ENCODE results near the gene LPXN. TPM values are rescaled to one million over a fixed set of nuclear protein-coding genes. Genes with fewer than 3 reads are reported as not detected.

Gene LPXN
- total and polyA plus RNA-seq, 7 donors: 0.73 to 4.7 (median 2.8) TPM

GRCh38 chr11:58509748-58510147 lies 65.9 kb downstream of the LPXN start:
- H3K9me3 ChIP-seq: no peaks in the 10 kb centered on the region
- no peak for TF ChIP-seq CTCF (IDR thresholded peaks at IDR 0.05)
- no peaks in the 10 kb centered on the region for H3K27me3 ChIP-seq (ENCODE audit: insufficient read depth in 3 of 3, low read length in 2 of 3)
- intact Hi-C loops (cut with DNase I): loop anchor here (5.0 to 10.0 kb wide), 2 partner anchors 685 to 707 kb away; no protein-coding TSS in a partner anchor
- no peak overlapping the region for H3K4me3 ChIP-seq
- 68 to 92% (median 77%) methylated on average over 1 of the region's 1 CpG for WGBS, 3 donors
- no peaks in the 10 kb centered on the region for H3K4me1 ChIP-seq
- no peaks in the 10 kb centered on the region for H3K36me3 ChIP-seq (ENCODE audit: insufficient read depth in 1 of 2, low read depth in 1 of 2)
- H3K27ac ChIP-seq: no peak overlapping the region
- ATAC-seq (no peak), DNase-seq (no peak)

GRCh38 chr11:58508814-58509213 lies 66.8 kb downstream of the LPXN start:
- H3K27ac ChIP-seq: no peak overlapping the region
- H3K27me3 ChIP-seq (ENCODE audit: insufficient read depth in 3 of 3, low read length in 2 of 3): no peaks in the 10 kb centered on the region
- no peaks in the 10 kb centered on the region for H3K36me3 ChIP-seq (ENCODE audit: insufficient read depth in 1 of 2, low read depth in 1 of 2)
- intact Hi-C loops (cut with DNase I): no loop called here
- H3K9me3 ChIP-seq: no peaks in the 10 kb centered on the region
- H3K4me3 ChIP-seq: no peak overlapping the region
- H3K4me1 ChIP-seq: no peaks in the 10 kb centered on the region
- no peak for ATAC-seq
- no peak for TF ChIP-seq CTCF (IDR thresholded peaks at IDR 0.05)
- DNase-seq: no peak

- Histone ChIP-seq H3K36me3 (ENCODE audit: insufficient read depth in 1 of 2, low read depth in 1 of 2) (no peaks in the 10 kb centered on the region), H3K4me1 (no peaks in the 10 kb centered on the region), H3K27me3 (ENCODE audit: insufficient read depth in 3 of 3, low read length in 2 of 3) (no peaks in the 10 kb centered on the region), H3K27ac (no peak within 1 kb of the TSS), H3K9me3 (no peaks in the 10 kb centered on the region), H3K4me3 (no peak within 1 kb of the TSS)
- intact Hi-C loops (cut with DNase I): no loop called here
- TF ChIP-seq CTCF (IDR thresholded peaks at IDR 0.05): no peak
- WGBS, 3 donors: 95 to 100% (median 96%) methylated on average over 1 of the region's 1 CpG
- ATAC-seq (no peak), DNase-seq (no peak)
Measured at GRCh38 chr11:58508005-58508404, 67.7 kb downstream of the LPXN start, which contains the start of gene OR5B21. Gene OR5B21, minus strand, starts transcription at chr11:58508105. Its CDS starts 0 bp downstream, at chr11:58508105.

- no peaks in the 10 kb centered on the region for H3K4me1 ChIP-seq
- 86 to 90% (median 86%) methylated on average over 4 of the region's 4 CpGs for WGBS, 3 donors
- TF ChIP-seq CTCF (IDR thresholded peaks at IDR 0.05): no peak
- no peaks in the 10 kb centered on the region for H3K36me3 ChIP-seq (ENCODE audit: insufficient read depth in 1 of 2, low read depth in 1 of 2)
- no peaks in the 10 kb centered on the region for H3K27me3 ChIP-seq (ENCODE audit: insufficient read depth in 3 of 3, low read length in 2 of 3)
- no peak for ATAC-seq
- intact Hi-C loops (cut with DNase I): no loop called here
- no peaks in the 10 kb centered on the region for H3K9me3 ChIP-seq
- no peak overlapping the region for H3K4me3 ChIP-seq
- H3K27ac ChIP-seq: no peak overlapping the region
- DNase-seq: no peak
Measured at GRCh38 chr11:58507355-58507754, 68.3 kb downstream of the LPXN start.

- intact Hi-C loops (cut with DNase I): no loop called here
- no peaks in the 10 kb centered on the region for H3K36me3 ChIP-seq (ENCODE audit: insufficient read depth in 1 of 2, low read depth in 1 of 2)
- no peak for TF ChIP-seq CTCF (IDR thresholded peaks at IDR 0.05)
- H3K27me3 ChIP-seq (ENCODE audit: insufficient read depth in 3 of 3, low read length in 2 of 3): no peaks in the 10 kb centered on the region
- 72 to 77% (median 75%) methylated on average over 5 of the region's 5 CpGs for WGBS, 3 donors
- H3K4me3 ChIP-seq: no peak overlapping the region
- DNase-seq (no peak), ATAC-seq (no peak)
- H3K4me1 ChIP-seq: no peaks in the 10 kb centered on the region
- no peaks in the 10 kb centered on the region for H3K9me3 ChIP-seq
- H3K27ac ChIP-seq: no peak overlapping the region
Measured at GRCh38 chr11:58506935-58507334, 68.7 kb downstream of the LPXN start.

Data from psoas muscle (tissue), 8 donors.